OCI-LY7 (cell line): ENCODE measurements around the gene HAAO. TPM values are rescaled to one million over a fixed set of nuclear protein-coding genes. Genes with fewer than 3 reads are reported as not detected.

Source experiments
- BruUV-seq: library from RNA; stranded (reverse); fragments of 400-500 nt; replicated peaks from 2 replicates; lab custom pipeline; 2021; lab: Mats Ljungman, UMichigan
- CTCF ChIA-PET: fragments of 300-600 bp; sonication (Branson Sonifier 250); formaldehyde crosslinking; loops from one replicate; lab custom pipeline; 2022; ENCODE audit warnings: antibody characterized with exemption; ENCODE audit not compliant: unreplicated experiment; lab: Charles Lee
- POLR2A ChIA-PET: fragments of 300-600 bp; sonication (Branson Sonifier 250); formaldehyde crosslinking; loops from one replicate; lab custom pipeline; 2022; ENCODE audit warnings: antibody characterized with exemption; lab: Charles Lee
- DNase-seq: peaks from one replicate; pipeline ENCODE4 v3.0.0-alpha.2; 2015; ENCODE audit warnings: low spot score
- H2AFZ ChIP-seq: fragments of 200-600 bp; sonication (generic), shearing (Covaris generic); 2 replicates; pipeline ENCODE4 v1.6.1; 2014; ENCODE audit warnings: mild to moderate bottlenecking, antibody characterized with exemption, low read length, moderate library complexity
- H3K27ac ChIP-seq: fragments of 200-600 bp; sonication (generic); 2 replicates; pipeline ENCODE4 v1.5.1; 2014; ENCODE audit warnings: mixed run types, low read depth, mild to moderate bottlenecking, moderate library complexity, low read length, inconsistent platforms; ENCODE audit not compliant: poor library complexity, severe bottlenecking
- H3K36me3 ChIP-seq: fragments of 200-600 bp; sonication (generic); 2 replicates; pipeline ENCODE4 v1.6.1; 2014; ENCODE audit warnings: mild to moderate bottlenecking, antibody characterized with exemption, low read length, moderate library complexity, mixed read lengths; ENCODE audit not compliant: insufficient read depth
- H3K4me1 ChIP-seq: fragments of 200-600 bp; sonication (generic); 2 replicates; pipeline ENCODE4 v1.5.1; 2014; ENCODE audit warnings: mild to moderate bottlenecking, low read length; ENCODE audit not compliant: insufficient read depth, poor library complexity, severe bottlenecking
- H3K4me2 ChIP-seq: fragments of 200-600 bp; sonication (generic); 2 replicates; pipeline ENCODE4 v1.6.1; 2014; ENCODE audit warnings: mild to moderate bottlenecking, low read length
- H3K4me3 ChIP-seq: fragments of 200-600 bp; sonication (generic); 2 replicates; pipeline ENCODE4 v1.5.1; 2014; ENCODE audit warnings: mild to moderate bottlenecking, low read depth, low read length; ENCODE audit not compliant: poor library complexity, severe bottlenecking
- H3K79me2 ChIP-seq: fragments of 200-600 bp; sonication (generic); 2 replicates; pipeline ENCODE4 v1.6.1; 2016; ENCODE audit warnings: low read depth, mild to moderate bottlenecking, low read length, moderate library complexity, mixed read lengths; ENCODE audit not compliant: insufficient read depth
- H3K9me2 ChIP-seq: fragments of 200-600 bp; sonication (generic); 2 replicates; pipeline ENCODE4 v1.6.1; 2016; ENCODE audit warnings: mild to moderate bottlenecking, low read length, mixed read lengths; ENCODE audit not compliant: insufficient read depth
- H3K9me3 ChIP-seq: fragments of 200-600 bp; sonication (generic); 2 replicates; pipeline ENCODE4 v1.6.1; 2014; ENCODE audit warnings: mild to moderate bottlenecking, mixed run types, low read length, mixed read lengths
- H4K20me1 ChIP-seq: fragments of 200-600 bp; sonication (generic); 2 replicates; pipeline ENCODE4 v1.6.1; 2014; ENCODE audit warnings: mild to moderate bottlenecking, antibody characterized with exemption, low read length, moderate library complexity, mixed read lengths; ENCODE audit not compliant: insufficient read depth
- EZH2phosphoT487 ChIP-seq: fragments of 200-600 bp; sonication (generic); IDR thresholded peaks from 2 replicates; pipeline ENCODE4 v1.6.1; 2018; ENCODE audit warnings: low read depth, borderline replicate concordance, mild to moderate bottlenecking, mixed run types, antibody characterized with exemption, low read length, moderate library complexity, mixed read lengths
- intact Hi-C: fragments of 100-400 bp; cut with micrococcal nuclease; formaldehyde crosslinking; loops from one replicate; pipeline ENCODE4 v1.10.0; 2022; ENCODE audit not compliant: unreplicated experiment
- total RNA-seq, 2 experiments: library from RNA; depleted of rRNA in 1 of 2; stranded (reverse); fragments of >200 nt in 1 of 2; shearing (Covaris generic) in 1 of 2; gene quantifications; 2 replicates each; pipeline ENCODE4 v1.2.3, GENCODE V29; 2014 to 2022
- TF ChIP-seq, protein P1 (sequence below): fragments of 200-600 bp; sonication (generic); conservative IDR thresholded peaks from 2 replicates; pipeline ENCODE4 v1.5.1; 2014; ENCODE audit warnings: mild to moderate bottlenecking, antibody characterized with exemption, low read length, moderate library complexity, mixed read lengths

Gene HAAO
- total RNA-seq, 2 experiments from 2014 or later = not detected

DNA sequence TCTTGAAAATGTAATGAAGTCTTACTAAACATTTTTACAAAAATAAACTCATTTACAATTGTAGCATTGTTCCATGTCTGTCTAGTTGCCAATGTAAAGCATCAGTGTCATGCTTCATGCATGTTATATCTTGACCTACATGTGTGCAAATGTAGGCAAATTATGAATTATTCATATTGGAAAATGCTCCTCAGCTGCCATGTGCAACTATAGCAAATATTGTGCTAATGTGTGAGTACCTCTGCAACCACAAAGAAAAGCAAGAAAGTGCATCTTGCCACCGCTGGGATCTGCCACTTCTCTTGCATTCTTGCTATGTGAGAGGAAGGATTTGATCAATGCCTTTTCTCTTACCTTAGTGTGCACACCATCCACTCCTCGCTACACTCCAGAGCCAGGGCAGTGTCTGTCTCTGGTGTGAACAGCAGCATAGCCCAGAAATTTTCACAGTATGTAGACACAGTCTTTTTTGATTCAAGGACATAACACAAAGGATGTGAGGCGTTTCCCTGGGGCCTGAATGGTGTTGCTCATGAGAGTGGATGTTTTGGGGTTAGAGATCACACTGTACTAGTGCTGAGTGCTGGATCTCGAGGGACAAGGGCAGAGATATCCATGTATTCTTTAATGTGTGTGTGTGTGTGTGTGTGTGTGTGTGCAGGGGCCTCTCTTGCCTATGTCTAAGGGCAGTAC, 47.6 kb upstream of the HAAO start:
- H3K9me3 ChIP-seq = no peaks in the 10 kb centered on the region
- intact Hi-C loops = no loop called here
- no peak overlapping the region for H3K4me3 ChIP-seq
- H2AFZ ChIP-seq = no peak overlapping the region
- H3K27ac ChIP-seq = no peak overlapping the region
- H4K20me1 ChIP-seq = no peaks in the 10 kb centered on the region
- no peaks in the 10 kb centered on the region for H3K79me2 ChIP-seq
- ChIA-PET CTCF (no interaction called here), POLR2A (no interaction called here)
- no peaks in the 10 kb centered on the region for H3K36me3 ChIP-seq
- no peak overlapping the region for H3K4me2 ChIP-seq
- no peaks in the 10 kb centered on the region for H3K9me2 ChIP-seq
- no TSS peak for BruUV-seq
- no peaks in the 10 kb centered on the region for H3K4me1 ChIP-seq
- TF ChIP-seq, protein P1, sequence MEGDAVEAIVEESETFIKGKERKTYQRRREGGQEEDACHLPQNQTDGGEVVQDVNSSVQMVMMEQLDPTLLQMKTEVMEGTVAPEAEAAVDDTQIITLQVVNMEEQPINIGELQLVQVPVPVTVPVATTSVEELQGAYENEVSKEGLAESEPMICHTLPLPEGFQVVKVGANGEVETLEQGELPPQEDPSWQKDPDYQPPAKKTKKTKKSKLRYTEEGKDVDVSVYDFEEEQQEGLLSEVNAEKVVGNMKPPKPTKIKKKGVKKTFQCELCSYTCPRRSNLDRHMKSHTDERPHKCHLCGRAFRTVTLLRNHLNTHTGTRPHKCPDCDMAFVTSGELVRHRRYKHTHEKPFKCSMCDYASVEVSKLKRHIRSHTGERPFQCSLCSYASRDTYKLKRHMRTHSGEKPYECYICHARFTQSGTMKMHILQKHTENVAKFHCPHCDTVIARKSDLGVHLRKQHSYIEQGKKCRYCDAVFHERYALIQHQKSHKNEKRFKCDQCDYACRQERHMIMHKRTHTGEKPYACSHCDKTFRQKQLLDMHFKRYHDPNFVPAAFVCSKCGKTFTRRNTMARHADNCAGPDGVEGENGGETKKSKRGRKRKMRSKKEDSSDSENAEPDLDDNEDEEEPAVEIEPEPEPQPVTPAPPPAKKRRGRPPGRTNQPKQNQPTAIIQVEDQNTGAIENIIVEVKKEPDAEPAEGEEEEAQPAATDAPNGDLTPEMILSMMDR = no peak
- TF ChIP-seq EZH2phosphoT487 = no peak
- DNase-seq = no peak

DNA sequence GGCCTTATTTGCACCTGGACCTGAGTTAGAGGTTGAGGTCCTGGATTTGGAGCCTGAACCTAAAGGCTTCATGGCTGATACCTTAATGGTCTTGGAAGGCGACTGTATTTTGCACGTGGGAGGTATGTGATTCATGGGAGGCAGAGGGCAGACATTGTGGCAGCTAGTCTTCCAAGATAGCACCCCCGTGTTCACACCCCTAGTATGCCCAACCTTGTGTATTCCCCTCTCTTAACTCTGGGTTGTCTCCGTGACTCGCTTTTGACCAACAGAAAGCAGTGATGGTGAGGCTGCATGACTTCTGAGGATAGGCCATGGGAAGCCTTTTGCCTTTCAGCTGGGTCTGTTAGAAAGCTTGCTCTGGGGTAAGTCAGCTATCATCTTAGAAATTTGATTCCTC, 45.8 kb upstream of the HAAO start:
- Histone ChIP-seq H3K9me3 (no peaks in the 10 kb centered on the region), H2AFZ (no peak overlapping the region), H3K27ac (no peak overlapping the region), H3K79me2 (no peaks in the 10 kb centered on the region), H3K4me2 (no peak overlapping the region), H3K4me1 (no peaks in the 10 kb centered on the region), H4K20me1 (no peaks in the 10 kb centered on the region), H3K36me3 (no peaks in the 10 kb centered on the region), H3K4me3 (no peak overlapping the region), H3K9me2 (no peaks in the 10 kb centered on the region)
- BruUV-seq = no TSS peak
- TF ChIP-seq, protein P1 = no peak
- no peak for TF ChIP-seq EZH2phosphoT487
- POLR2A ChIA-PET = no interaction called here
- CTCF ChIA-PET = no interaction called here
- no peak for DNase-seq
- intact Hi-C loops = no loop called here
